Esophagus muscularis mucosa (tissue), 4 donors: ENCODE measurements around the gene CIAPIN1.

Source experiments
- EP300 ChIP-seq: sonication (generic); formaldehyde crosslinking; IDR thresholded peaks from one replicate; pipeline ENCODE4 v1.6.1; 2017; ENCODE audit warnings: antibody characterized with exemption
- POLR2A ChIP-seq: fragments of 450-650 bp; IDR thresholded peaks from one replicate; pipeline ENCODE4 v1.6.1; 2017; ENCODE audit warnings: antibody characterized with exemption, moderate library complexity, mild to moderate bottlenecking, low read depth
- POLR2AphosphoS5 ChIP-seq, 2 donors: sonication (generic); formaldehyde crosslinking; IDR thresholded peaks; one replicate each; pipeline ENCODE4 v1.6.1; 2017; ENCODE audit warnings: antibody characterized with exemption in 2 of 2
- TF ChIP-seq, protein P1 (sequence below), 3 experiments: fragments of 200-600 bp in 2 of 3; fragments of 450-650 bp in 1 of 3; sonication (generic) in 2 of 3; IDR thresholded peaks; one replicate each; pipeline ENCODE4 v1.5.1; 2017 to 2019; ENCODE audit warnings: antibody characterized with exemption in 3 of 3, mild to moderate bottlenecking in 2 of 3, moderate library complexity in 1 of 3

DNA sequence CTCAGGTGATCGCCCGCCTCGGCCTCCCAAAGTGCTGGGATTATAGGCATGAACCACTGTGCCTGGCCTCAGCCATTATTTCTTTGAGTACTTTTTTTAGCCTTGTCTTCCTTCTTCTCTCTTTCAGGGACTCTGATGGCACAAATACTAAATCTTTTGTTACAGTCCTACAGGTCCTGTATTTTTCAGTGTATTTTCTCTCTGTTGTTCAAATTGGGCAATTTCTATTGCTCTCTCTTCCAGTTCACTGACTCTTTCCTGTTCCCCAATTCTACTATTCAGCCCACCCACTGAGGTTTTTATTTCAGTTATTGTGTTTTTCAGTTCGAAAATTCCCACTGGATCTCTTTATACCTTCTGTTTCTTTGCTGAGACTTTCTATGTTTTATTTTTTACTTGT lies 46.6 kb upstream of the CIAPIN1 start:
- TF ChIP-seq, protein P1, sequence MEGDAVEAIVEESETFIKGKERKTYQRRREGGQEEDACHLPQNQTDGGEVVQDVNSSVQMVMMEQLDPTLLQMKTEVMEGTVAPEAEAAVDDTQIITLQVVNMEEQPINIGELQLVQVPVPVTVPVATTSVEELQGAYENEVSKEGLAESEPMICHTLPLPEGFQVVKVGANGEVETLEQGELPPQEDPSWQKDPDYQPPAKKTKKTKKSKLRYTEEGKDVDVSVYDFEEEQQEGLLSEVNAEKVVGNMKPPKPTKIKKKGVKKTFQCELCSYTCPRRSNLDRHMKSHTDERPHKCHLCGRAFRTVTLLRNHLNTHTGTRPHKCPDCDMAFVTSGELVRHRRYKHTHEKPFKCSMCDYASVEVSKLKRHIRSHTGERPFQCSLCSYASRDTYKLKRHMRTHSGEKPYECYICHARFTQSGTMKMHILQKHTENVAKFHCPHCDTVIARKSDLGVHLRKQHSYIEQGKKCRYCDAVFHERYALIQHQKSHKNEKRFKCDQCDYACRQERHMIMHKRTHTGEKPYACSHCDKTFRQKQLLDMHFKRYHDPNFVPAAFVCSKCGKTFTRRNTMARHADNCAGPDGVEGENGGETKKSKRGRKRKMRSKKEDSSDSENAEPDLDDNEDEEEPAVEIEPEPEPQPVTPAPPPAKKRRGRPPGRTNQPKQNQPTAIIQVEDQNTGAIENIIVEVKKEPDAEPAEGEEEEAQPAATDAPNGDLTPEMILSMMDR (IDR thresholded peaks at IDR 0.05): no peak
- TF ChIP-seq EP300 (no peak), POLR2A (no peak), POLR2AphosphoS5 (IDR thresholded peaks at IDR 0.05) (no peak)
